Omental fat pad (tissue), 4 donors: Measurements from ENCODE around the gene TRIP10. TPM values are rescaled to one million over a fixed set of nuclear protein-coding genes. Genes with fewer than 3 reads are reported as not detected.
A peak's percentile ranks its signal among the peaks of the same experiment; 100 is the strongest.

Source experiments
- ATAC-seq: fragments of 150-250 bp; one replicate; pipeline ENCODE4 v1.9.1; 2016; ENCODE audit warnings: mild to moderate bottlenecking, moderate library complexity; ENCODE audit not compliant: low FRiP score
- DNase-seq: peaks from one replicate; pipeline ENCODE4 v3.0.0-alpha.2; 2019; ENCODE audit warnings: low spot score
- total RNA-seq, 4 donors: library from RNA; depleted of rRNA; stranded (reverse); fragments of >200 nt; gene quantifications; one replicate each; pipeline ENCODE4 v1.1.0, GENCODE V29; 2016
- TF ChIP-seq, protein P1 (sequence below), 3 donors: fragments of 450-650 bp; IDR thresholded peaks; one replicate each; pipeline ENCODE4 v1.5.1; 2016 to 2017; ENCODE audit warnings: antibody characterized with exemption in 3 of 3, mild to moderate bottlenecking in 3 of 3, moderate library complexity in 2 of 3

The TRIP10 gene, protein sequence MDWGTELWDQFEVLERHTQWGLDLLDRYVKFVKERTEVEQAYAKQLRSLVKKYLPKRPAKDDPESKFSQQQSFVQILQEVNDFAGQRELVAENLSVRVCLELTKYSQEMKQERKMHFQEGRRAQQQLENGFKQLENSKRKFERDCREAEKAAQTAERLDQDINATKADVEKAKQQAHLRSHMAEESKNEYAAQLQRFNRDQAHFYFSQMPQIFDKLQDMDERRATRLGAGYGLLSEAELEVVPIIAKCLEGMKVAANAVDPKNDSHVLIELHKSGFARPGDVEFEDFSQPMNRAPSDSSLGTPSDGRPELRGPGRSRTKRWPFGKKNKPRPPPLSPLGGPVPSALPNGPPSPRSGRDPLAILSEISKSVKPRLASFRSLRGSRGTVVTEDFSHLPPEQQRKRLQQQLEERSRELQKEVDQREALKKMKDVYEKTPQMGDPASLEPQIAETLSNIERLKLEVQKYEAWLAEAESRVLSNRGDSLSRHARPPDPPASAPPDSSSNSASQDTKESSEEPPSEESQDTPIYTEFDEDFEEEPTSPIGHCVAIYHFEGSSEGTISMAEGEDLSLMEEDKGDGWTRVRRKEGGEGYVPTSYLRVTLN
- 100 to 1,000 TPM in 1 of 4 donors, 10 to 100 TPM in 3; 42.5 to 110 (median 66.6) TPM for total RNA-seq

DNA sequence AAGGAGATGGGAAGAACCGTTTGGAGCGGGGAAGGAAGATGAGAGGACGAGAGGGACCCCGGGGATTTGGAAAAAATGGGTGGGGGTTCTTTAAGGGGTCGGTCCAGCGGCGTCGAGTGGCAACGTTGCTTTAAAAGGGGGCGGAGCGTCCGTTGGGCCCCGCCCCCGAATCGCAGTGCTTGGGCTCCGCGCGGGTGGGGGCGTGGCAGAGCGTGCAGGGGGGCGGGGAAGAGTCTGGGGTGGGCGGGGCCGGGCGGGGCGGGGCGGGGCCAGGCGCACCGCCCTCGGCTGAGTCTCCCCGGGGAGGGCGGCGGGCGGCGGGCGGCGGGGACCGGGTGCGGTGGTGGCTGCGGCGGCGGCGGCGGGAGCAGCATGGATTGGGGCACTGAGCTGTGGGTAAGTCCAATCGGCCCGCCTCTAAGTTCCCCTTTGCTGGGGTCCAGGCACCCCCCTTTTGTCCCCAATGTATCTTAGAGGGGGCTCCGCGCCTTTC is at the start of gene TRIP10:
Gene TRIP10, plus strand, starts transcription at position 291 of the 493 bp plus-strand sequence. Its CDS starts 82 bp downstream, at position 373.
- DNase-seq (no peak), ATAC-seq (no peak)
- TF ChIP-seq, protein P1, sequence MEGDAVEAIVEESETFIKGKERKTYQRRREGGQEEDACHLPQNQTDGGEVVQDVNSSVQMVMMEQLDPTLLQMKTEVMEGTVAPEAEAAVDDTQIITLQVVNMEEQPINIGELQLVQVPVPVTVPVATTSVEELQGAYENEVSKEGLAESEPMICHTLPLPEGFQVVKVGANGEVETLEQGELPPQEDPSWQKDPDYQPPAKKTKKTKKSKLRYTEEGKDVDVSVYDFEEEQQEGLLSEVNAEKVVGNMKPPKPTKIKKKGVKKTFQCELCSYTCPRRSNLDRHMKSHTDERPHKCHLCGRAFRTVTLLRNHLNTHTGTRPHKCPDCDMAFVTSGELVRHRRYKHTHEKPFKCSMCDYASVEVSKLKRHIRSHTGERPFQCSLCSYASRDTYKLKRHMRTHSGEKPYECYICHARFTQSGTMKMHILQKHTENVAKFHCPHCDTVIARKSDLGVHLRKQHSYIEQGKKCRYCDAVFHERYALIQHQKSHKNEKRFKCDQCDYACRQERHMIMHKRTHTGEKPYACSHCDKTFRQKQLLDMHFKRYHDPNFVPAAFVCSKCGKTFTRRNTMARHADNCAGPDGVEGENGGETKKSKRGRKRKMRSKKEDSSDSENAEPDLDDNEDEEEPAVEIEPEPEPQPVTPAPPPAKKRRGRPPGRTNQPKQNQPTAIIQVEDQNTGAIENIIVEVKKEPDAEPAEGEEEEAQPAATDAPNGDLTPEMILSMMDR (IDR thresholded peaks at IDR 0.05), result no peak

DNA sequence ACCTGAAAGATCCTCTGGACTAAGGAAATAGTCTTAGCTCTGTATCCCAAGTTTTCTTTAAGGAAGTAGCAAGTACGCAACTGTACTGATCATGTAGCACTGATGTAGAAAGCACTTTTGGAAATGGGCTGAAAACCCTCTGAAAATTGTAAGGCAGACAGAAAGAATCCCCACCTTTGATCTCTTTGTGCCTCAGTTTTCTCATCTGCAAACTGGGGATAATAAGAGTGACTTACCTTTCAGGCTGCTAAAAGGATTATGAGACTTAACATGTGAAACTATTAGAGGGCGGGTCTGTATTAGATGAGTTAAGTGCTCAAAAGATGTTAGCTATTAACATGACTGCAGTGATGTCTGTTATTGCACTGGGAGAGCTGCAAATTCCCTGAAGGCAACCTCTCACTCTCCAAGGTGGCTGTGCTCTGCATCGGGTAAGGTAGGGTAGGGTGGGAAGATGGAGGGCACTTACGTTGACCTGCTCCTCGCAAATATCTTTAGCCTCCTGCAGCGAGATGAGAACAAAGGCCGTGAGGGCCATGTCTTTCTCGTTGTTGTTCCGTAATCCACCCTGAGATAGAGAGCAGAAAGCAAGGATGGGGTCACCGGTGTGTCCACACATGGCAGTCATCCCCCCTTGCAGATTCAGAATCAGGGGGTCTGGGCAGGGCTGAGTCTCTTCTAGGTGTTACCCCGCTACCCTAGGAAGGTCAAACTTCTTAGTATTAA is 49.2 kb upstream of the TRIP10 start:
- ATAC-seq (no peak), DNase-seq (no peak)
- TF ChIP-seq, protein P1 (IDR thresholded peaks at IDR 0.05), result no peak

DNA sequence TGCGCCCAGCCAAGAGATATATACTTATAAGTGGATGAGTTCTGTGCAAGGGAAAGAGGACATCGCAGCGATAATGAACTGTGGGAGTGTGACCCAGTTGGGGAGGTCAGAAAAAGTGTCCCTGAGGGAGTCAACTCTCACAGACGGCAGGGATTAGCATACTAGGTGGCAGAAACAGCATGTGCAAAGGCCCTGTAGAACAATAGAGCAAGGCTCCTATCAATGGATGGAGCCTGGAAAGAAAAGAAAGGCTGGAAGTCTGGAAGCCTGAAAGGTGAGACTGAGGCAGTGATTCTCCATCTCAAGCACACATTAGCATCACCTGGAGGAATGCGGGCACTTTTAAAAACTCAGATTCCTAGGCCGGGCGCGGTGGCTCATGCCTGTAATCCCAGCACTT is 48.1 kb upstream of the TRIP10 start:
- ATAC-seq, result no peak
- TF ChIP-seq, protein P1 (IDR thresholded peaks at IDR 0.05), result no peak
- no peak for DNase-seq

DNA sequence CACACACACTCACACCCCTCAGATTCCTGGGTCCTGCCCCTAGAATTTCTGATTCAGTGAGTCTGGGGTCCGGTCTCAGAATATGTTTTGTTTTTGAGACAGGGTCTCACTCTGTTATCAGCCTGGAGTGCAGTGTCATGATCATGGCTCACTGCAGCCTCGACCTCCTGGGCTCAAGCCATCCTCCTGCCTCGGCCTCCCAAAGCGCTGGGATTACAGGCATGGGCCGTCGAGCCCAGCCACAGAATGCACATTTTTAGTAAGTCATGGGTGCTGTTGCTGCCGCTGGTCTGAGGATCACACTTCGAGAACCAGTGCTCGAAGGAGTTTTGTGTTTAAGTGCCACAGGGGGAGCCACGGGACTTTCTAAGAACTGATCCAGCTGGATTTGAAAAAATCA is 47.5 kb upstream of the TRIP10 start:
- TF ChIP-seq, protein P1 (IDR thresholded peaks at IDR 0.05), result no peak
- no peak for ATAC-seq
- DNase-seq, result no peak

DNA sequence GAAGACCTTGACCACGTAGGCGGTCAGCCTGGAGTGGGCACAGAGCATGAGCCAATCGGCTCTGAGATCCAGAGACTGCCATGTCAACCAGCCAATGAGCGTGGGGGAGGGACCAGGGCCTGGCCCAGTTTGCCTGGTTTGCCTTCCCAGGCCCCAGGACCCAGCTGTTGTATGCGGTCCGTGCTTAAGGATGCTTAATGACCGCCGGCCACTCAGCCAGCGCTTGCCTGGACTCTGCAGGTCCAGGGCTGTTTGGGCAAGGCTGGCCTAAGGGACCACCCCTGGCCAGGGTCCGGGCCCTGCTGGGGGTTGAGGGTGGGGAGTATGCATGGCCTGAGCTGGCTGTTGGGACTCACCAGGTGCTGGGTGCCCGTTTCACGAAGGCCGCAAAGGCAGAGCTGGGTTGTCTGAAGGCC is 46.4 kb upstream of the TRIP10 start:
- ATAC-seq (peak; percentile 14), DNase-seq (no peak)
- TF ChIP-seq, protein P1 (IDR thresholded peaks at IDR 0.05), result no peak

DNA sequence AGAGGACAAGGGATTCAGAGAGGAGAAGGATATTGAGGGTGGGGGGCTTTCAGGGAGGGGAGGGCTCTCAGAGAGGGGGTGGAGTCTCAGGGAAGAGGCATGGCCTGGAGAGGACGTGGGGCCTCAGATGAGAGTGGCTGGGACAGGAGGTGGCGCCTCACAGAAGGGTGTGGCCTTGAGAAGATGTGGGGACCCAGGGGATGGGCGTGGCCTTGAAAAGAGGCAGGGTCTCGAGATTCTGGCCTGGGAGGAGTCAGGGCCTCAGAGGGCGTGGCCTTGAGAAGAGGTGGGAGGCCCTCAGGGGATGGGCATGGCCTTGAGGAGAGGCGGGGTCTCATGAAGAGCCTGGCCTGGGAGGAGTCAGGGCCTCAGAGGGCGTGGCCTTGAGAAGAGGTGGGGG is 45.8 kb upstream of the TRIP10 start:
- TF ChIP-seq, protein P1 (IDR thresholded peaks at IDR 0.05), result no peak
- no peak for DNase-seq
- ATAC-seq, result no peak
